Astrocyte of the spinal cord (primary cell): ENCODE data around the gene PREX1.

Experiments used
- DNase-seq: peaks from one replicate; pipeline ENCODE4 v3.0.0; 2011; ENCODE audit warnings: low read depth, low spot score
- H3K4me3 ChIP-seq: 2 replicates; pipeline ENCODE4 v1.5.1; 2011; ENCODE audit warnings: low read depth, mild to moderate bottlenecking, low read length, moderate library complexity
- in situ Hi-C: cut with HindIII; loops from 2 replicates; pipeline ENCODE4 v1.10.0; 2017; ENCODE audit warnings: low sequenced_read_pairs
- TF ChIP-seq, protein P1 (sequence below): IDR thresholded peaks from 2 replicates; pipeline ENCODE4 v1.5.1; 2012; ENCODE audit warnings: low read depth, mild to moderate bottlenecking, low read length, inconsistent platforms

PREX1 gene

GRCh38 chr20:48665785-48666184, 162.0 kb downstream of the PREX1 start:
- DNase-seq: no peak
- H3K4me3 ChIP-seq: no peak overlapping the region
- in situ Hi-C loops: no loop called here
- TF ChIP-seq, protein P1, sequence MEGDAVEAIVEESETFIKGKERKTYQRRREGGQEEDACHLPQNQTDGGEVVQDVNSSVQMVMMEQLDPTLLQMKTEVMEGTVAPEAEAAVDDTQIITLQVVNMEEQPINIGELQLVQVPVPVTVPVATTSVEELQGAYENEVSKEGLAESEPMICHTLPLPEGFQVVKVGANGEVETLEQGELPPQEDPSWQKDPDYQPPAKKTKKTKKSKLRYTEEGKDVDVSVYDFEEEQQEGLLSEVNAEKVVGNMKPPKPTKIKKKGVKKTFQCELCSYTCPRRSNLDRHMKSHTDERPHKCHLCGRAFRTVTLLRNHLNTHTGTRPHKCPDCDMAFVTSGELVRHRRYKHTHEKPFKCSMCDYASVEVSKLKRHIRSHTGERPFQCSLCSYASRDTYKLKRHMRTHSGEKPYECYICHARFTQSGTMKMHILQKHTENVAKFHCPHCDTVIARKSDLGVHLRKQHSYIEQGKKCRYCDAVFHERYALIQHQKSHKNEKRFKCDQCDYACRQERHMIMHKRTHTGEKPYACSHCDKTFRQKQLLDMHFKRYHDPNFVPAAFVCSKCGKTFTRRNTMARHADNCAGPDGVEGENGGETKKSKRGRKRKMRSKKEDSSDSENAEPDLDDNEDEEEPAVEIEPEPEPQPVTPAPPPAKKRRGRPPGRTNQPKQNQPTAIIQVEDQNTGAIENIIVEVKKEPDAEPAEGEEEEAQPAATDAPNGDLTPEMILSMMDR: no peak

DNA sequence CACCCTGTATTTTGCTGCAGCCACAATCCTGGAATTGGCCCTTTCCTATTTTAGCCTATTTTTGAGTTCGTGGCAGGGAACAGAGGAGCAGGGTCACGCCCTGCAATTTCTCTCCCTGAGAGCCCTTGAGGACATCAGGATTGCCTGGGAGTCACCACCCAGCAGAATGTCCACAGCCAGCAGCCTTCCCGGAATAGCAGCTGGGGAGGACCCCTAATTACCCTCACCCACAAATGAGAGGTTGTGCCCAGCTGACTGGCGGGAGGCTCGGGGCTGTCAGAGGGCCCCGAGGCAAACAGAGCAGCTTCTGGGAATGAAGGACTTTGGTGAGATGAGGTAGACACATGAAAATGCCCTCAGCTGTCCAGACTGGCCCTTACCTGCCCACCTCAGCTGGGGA, 165.1 kb downstream of the PREX1 start:
- TF ChIP-seq, protein P1: no peak
- no peak for DNase-seq
- H3K4me3 ChIP-seq: no peak overlapping the region
- in situ Hi-C loops: no loop called here

- no peak overlapping the region for H3K4me3 ChIP-seq
- TF ChIP-seq, protein P1: peak; percentile 8
- DNase-seq: no peak
- in situ Hi-C loops: no loop called here
Measured at GRCh38 chr20:48661575-48662455, 166.0 kb downstream of the PREX1 start.

DNA sequence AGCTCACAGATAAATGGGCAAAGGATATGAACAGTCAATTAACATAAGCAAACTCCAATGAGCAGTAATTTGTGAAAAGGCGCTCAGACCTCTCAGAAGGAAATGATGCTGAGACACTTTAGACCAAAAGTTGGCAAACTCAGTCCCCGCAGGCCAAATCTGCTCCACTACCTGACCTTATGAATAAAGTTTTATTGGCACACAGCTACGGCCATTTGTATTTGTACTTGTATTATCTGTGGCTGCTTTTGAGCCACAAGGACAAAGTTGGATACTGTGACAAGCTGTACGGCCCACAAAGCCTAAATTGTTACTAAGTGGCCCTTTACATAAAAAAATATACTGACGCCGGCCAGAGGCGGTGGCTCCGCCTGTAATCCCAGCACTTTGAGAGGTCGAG, 167.0 kb downstream of the PREX1 start:
- in situ Hi-C loops: no loop called here
- DNase-seq: no peak
- TF ChIP-seq, protein P1: no peak
- H3K4me3 ChIP-seq: no peak overlapping the region

DNA sequence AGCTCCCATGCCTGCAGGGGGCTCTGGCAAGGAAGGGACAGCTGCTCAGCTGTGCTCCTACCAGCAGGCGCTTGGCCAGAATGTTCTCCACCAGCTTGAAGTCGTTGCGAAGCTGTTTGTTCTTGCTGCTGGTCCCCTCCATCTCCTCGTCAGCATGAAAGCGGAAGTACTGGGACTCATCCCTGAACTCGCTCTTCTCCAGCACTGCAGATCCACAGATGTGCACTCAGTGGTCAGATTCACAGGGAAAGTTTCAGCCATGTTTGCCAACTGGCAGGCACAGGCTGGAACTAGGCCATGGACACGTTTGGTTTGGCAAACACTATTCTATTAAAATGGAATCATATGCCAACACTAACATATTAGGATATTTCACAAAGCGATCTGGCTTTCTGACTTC, 167.9 kb downstream of the PREX1 start:
- in situ Hi-C loops: no loop called here
- DNase-seq: no peak
- no peak overlapping the region for H3K4me3 ChIP-seq
- TF ChIP-seq, protein P1: no peak

DNA sequence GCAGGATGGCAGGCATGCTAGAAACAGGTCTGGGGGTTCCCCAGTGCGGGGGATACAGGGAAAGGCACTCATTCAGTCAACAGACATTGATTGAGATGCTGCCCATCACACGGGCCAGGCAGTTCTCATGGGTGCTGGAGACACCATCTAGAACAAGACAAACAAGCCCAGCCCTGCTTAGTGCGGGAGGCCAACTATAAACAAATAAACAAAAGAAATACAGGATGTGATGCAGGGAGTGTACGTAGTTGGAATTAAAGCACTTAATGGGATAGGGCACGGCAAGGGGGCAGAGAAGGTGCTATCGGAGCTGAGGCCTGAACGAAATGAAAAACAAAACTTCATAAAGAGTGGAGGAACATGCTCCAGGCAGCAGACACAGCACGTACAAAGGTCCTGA, 169.3 kb downstream of the PREX1 start:
- TF ChIP-seq, protein P1: no peak
- H3K4me3 ChIP-seq: no peak overlapping the region
- in situ Hi-C loops: no loop called here
- DNase-seq: no peak
